ENCODE measurements around the gene NOX3. TPM values are rescaled to one million over a fixed set of nuclear protein-coding genes. Genes with fewer than 3 reads are reported as not detected.

Gene NOX3
- total RNA-seq, 1 experiment from 2014 or later = not detected

DNA sequence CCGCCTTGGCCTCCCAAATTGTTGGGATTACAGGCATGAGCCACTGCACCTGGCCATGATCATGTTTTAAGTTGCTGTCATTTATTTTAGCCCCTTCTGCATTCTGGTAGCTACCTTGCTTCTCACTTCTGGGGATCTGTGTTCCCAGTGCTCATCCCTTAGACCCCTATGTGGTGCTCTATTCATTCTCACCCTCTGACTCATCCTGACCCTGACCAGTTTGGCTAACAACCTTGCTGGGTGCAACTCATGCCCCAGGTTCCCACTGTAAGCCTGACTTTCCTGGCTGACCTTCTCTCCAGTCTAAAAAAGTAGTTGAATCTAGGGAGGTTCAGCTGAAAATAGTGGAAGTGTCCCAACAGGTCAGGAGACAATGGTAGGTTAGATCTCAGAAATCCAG lies 47.4 kb downstream of the NOX3 start:
- ChIA-PET POLR2A (interaction anchor here (0.6 kb wide), 2 partner anchors 116 to 317 kb away, joined by 3 read pairs; no protein-coding TSS in a partner anchor), CTCF (interaction anchor here (0.6 kb wide), 1 partner anchor 989 kb away, joined by 3 read pairs; no protein-coding TSS in a partner anchor)
- Mint-ChIP-seq H3K4me3 (ENCODE audit: unreplicated experiment) (no peak overlapping the region), H3K27me3 (ENCODE audit: insufficient read depth, unreplicated experiment) (no peaks in the 10 kb centered on the region), H3K4me1 (ENCODE audit: insufficient read depth, unreplicated experiment) (no peaks in the 10 kb centered on the region), H3K36me3 (ENCODE audit: insufficient read depth, unreplicated experiment) (no peaks in the 10 kb centered on the region), H3K9me3 (ENCODE audit: unreplicated experiment) (no peaks in the 10 kb centered on the region), H3K27ac (ENCODE audit: low read depth, unreplicated experiment) (no peak overlapping the region)
- TF ChIP-seq, protein P1, sequence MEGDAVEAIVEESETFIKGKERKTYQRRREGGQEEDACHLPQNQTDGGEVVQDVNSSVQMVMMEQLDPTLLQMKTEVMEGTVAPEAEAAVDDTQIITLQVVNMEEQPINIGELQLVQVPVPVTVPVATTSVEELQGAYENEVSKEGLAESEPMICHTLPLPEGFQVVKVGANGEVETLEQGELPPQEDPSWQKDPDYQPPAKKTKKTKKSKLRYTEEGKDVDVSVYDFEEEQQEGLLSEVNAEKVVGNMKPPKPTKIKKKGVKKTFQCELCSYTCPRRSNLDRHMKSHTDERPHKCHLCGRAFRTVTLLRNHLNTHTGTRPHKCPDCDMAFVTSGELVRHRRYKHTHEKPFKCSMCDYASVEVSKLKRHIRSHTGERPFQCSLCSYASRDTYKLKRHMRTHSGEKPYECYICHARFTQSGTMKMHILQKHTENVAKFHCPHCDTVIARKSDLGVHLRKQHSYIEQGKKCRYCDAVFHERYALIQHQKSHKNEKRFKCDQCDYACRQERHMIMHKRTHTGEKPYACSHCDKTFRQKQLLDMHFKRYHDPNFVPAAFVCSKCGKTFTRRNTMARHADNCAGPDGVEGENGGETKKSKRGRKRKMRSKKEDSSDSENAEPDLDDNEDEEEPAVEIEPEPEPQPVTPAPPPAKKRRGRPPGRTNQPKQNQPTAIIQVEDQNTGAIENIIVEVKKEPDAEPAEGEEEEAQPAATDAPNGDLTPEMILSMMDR (IDR thresholded peaks at IDR 0.05; ENCODE audit: unreplicated experiment) = no peak
- DNase-seq (ENCODE audit: unreplicated experiment) = no peak
- no TSS peak for BruUV-seq (replicated peaks)
- intact Hi-C loops (cut with micrococcal nuclease) = no loop called here

DNA sequence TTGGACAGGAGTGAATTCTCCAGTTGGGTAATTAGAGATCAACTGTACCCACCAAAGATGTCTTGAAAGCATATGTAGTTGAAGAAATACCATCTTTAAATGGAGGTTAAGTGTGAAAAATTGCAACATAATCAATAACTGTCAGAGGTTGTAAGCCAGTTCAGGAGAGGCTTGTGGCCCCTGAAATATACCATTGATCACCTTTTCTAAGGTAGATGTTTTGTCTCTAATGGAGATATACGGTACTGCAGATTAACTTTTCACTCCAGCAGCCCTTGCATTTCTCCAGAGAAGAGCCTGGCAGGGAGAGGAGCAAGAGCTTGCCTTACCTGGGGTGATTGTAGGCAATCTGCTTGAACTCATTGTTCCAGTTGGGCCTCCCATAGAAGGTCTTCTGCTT lies 48.8 kb downstream of the NOX3 start:
- TF ChIP-seq, protein P1 (IDR thresholded peaks at IDR 0.05; ENCODE audit: unreplicated experiment) = no peak
- Mint-ChIP-seq H3K27ac (ENCODE audit: low read depth, unreplicated experiment) (no peak overlapping the region), H3K36me3 (ENCODE audit: insufficient read depth, unreplicated experiment) (no peaks in the 10 kb centered on the region), H3K4me1 (ENCODE audit: insufficient read depth, unreplicated experiment) (no peaks in the 10 kb centered on the region), H3K27me3 (ENCODE audit: insufficient read depth, unreplicated experiment) (no peaks in the 10 kb centered on the region), H3K9me3 (ENCODE audit: unreplicated experiment) (no peaks in the 10 kb centered on the region), H3K4me3 (ENCODE audit: unreplicated experiment) (no peak overlapping the region)
- ChIA-PET POLR2A (no interaction called here), CTCF (no interaction called here)
- intact Hi-C loops (cut with micrococcal nuclease) = no loop called here
- no peak for DNase-seq (ENCODE audit: unreplicated experiment)
- BruUV-seq (replicated peaks) = no TSS peak

DNA sequence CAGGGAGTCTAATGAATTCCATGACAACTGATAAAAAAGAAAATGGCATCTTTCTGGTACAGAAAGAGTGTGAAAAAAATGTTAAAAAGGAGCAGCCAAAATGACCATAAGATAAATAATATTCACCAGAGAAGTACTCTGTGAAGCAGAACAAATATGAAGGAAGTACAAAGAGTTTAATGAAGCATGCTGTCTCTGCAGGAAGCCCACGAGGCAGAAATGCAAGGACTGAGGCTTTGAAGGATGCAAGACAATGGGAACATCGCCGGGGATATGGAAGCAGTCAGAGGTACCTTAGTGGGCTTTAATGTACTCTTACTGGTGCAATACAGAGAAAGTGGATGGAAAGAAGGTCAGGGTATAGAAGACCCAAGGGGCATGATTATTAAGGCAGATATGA lies 50.7 kb downstream of the NOX3 start:
- H3K36me3 Mint-ChIP-seq (ENCODE audit: insufficient read depth, unreplicated experiment) = no peaks in the 10 kb centered on the region
- no TSS peak for BruUV-seq (replicated peaks)
- ChIA-PET POLR2A (interaction anchor here (0.6 kb wide), 1 partner anchor 85 kb away, joined by 3 read pairs; no protein-coding TSS in a partner anchor), CTCF (interaction anchor here (0.7 kb wide), 1 partner anchor 18 kb away, joined by 4 read pairs; no protein-coding TSS in a partner anchor)
- TF ChIP-seq, protein P1 (IDR thresholded peaks at IDR 0.05; ENCODE audit: unreplicated experiment) = no peak
- H3K9me3 Mint-ChIP-seq (ENCODE audit: unreplicated experiment) = no peaks in the 10 kb centered on the region
- intact Hi-C loops (cut with micrococcal nuclease) = no loop called here
- H3K4me1 Mint-ChIP-seq (ENCODE audit: insufficient read depth, unreplicated experiment) = peaks cover 6% of the 10 kb centered on the region
- no peak overlapping the region for H3K4me3 Mint-ChIP-seq (ENCODE audit: unreplicated experiment)
- H3K27me3 Mint-ChIP-seq (ENCODE audit: insufficient read depth, unreplicated experiment) = no peaks in the 10 kb centered on the region
- no peak for DNase-seq (ENCODE audit: unreplicated experiment)
- no peak overlapping the region for H3K27ac Mint-ChIP-seq (ENCODE audit: low read depth, unreplicated experiment)

DNA sequence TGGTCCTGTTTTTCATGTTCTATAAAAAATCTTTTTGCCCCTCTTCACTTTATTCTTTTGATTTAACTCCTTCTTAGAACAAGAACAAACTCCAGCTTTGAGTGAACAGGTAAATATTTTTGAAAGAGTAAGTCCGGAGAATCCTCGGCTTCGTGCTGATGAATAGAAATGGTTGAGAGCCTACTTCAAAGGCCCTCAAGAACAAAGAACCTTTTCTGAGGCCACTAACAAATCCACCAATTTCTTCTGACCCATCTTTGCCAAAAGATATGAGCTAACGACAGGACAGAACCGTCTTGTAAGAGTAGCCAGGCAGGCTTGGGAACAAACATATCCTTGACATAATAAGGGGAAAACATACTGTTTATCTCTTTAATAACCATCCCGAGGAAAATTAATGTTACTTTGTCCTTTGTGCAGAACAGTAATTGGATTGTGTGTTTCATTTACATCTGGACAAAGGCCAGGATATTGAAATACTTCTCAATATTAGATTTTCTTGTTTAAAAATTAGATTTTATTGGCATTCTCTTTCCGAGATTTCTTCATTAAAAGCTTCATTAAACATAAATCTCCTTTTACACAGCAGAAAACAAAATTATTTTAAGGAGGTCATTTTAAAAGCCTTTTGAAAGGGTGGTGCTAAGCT lies 52.9 kb downstream of the NOX3 start:
- Mint-ChIP-seq H3K36me3 (ENCODE audit: insufficient read depth, unreplicated experiment) (no peaks in the 10 kb centered on the region), H3K27me3 (ENCODE audit: insufficient read depth, unreplicated experiment) (no peaks in the 10 kb centered on the region), H3K4me3 (ENCODE audit: unreplicated experiment) (no peak overlapping the region), H3K4me1 (ENCODE audit: insufficient read depth, unreplicated experiment) (peaks cover 6% of the 10 kb centered on the region), H3K9me3 (ENCODE audit: unreplicated experiment) (no peaks in the 10 kb centered on the region), H3K27ac (ENCODE audit: low read depth, unreplicated experiment) (no peak overlapping the region)
- intact Hi-C loops (cut with micrococcal nuclease) = no loop called here
- no TSS peak for BruUV-seq (replicated peaks)
- no peak for DNase-seq (ENCODE audit: unreplicated experiment)
- ChIA-PET CTCF (interaction anchor here (0.6 to 0.7 kb wide), 2 partner anchors 64 to 1918 kb away, joined by 3 read pairs; no protein-coding TSS in a partner anchor), POLR2A (no interaction called here)
- TF ChIP-seq, protein P1 (IDR thresholded peaks at IDR 0.05; ENCODE audit: unreplicated experiment) = no peak
